ENCODE results near the gene YEATS2. TPM values are rescaled to one million over a fixed set of nuclear protein-coding genes. Genes with fewer than 3 reads are reported as not detected.

YEATS2 gene
- total RNA-seq, 1 donor from 2014 or later: 23.8 TPM

DNA sequence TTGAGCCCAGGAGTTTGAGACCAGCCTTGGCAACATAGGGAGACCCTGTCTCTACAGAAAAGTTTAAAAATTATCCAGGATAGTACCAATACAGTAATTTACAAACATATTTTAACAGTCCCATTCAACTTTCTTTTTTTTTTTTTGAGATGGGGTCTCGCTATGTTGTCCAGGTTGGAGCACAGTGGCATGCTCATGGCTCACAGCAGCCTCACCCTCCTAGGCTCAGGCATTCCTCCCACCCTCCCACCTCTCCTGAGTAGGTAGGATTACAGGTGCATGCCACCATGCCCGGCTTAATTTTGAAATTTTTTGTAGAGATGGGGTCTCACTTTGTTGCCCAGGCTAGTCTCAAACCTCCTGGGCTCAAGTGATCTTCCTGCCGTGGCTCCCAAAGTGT, 140.3 kb downstream of the YEATS2 start:
- Histone ChIP-seq H3K36me3 (peaks cover 0 to 59% of the 10 kb centered on the region in 2 donors), H3K4me3 (no peak overlapping the region), H3K4me1 (no peaks in the 10 kb centered on the region), H3K27me3 (no peaks in the 10 kb centered on the region), H3K27ac (no peak overlapping the region), H3K9me3 (no peaks in the 10 kb centered on the region)
- intact Hi-C loops (cut with DNase I): no loop called here
- no peak for DNase-seq (ENCODE audit: extremely low spot score in 2 of 2)
- TF ChIP-seq, protein P1, sequence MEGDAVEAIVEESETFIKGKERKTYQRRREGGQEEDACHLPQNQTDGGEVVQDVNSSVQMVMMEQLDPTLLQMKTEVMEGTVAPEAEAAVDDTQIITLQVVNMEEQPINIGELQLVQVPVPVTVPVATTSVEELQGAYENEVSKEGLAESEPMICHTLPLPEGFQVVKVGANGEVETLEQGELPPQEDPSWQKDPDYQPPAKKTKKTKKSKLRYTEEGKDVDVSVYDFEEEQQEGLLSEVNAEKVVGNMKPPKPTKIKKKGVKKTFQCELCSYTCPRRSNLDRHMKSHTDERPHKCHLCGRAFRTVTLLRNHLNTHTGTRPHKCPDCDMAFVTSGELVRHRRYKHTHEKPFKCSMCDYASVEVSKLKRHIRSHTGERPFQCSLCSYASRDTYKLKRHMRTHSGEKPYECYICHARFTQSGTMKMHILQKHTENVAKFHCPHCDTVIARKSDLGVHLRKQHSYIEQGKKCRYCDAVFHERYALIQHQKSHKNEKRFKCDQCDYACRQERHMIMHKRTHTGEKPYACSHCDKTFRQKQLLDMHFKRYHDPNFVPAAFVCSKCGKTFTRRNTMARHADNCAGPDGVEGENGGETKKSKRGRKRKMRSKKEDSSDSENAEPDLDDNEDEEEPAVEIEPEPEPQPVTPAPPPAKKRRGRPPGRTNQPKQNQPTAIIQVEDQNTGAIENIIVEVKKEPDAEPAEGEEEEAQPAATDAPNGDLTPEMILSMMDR (IDR thresholded peaks at IDR 0.05): no peak
- TF ChIP-seq POLR2A (IDR thresholded peaks at IDR 0.05) (no peak), POLR2AphosphoS5 (IDR thresholded peaks at IDR 0.05; ENCODE audit: insufficient read depth in 1 of 2, low read depth in 1 of 2) (no peak)

DNA sequence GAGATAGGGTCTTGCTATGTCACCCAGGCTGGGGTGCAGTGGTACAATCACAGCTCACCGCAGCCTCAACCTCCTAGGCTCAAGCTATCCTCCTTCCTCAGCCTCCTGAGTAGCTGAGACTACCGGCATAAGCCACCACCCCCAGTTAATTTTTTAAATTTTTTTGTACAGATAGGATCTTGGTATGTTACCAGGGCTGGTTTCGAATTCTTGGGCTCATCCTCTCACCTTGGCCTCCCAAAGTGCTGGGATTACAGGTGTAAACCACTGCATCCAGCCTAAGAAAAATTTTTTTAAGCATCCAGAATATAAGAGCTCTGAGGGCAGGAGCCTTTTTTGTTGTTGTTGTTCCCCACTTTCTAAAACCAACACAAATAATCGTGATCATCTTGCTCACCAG, 142.2 kb downstream of the YEATS2 start:
- DNase-seq (ENCODE audit: extremely low spot score in 2 of 2): no peak
- no peak for TF ChIP-seq POLR2AphosphoS5 (IDR thresholded peaks at IDR 0.05; ENCODE audit: insufficient read depth in 1 of 2, low read depth in 1 of 2)
- no peak for TF ChIP-seq POLR2A (IDR thresholded peaks at IDR 0.05)
- TF ChIP-seq, protein P1 (IDR thresholded peaks at IDR 0.05): no peak
- Histone ChIP-seq H3K36me3 (peaks cover 0 to 62% of the 10 kb centered on the region in 2 donors), H3K4me1 (no peaks in the 10 kb centered on the region), H3K9me3 (no peaks in the 10 kb centered on the region), H3K4me3 (no peak overlapping the region), H3K27me3 (no peaks in the 10 kb centered on the region), H3K27ac (no peak overlapping the region)
- intact Hi-C loops (cut with DNase I): no loop called here

DNA sequence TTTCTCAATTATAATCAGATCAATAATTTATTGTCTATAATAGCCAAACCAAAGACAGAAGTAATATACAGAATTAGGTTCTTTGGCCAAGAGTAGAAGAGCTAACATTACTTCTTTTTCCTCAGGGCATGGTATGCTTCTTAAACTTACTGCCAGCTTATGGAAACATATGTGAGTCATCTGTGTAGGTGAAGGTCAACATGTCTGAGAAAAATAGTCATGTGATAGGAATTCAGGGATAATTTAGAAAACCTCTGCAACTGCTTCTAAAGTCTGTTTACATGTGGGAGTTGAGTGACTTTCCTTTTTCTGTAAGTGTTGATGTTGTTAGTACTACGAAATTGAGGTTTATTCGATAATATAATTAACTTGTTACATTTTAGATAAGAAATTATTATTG, 147.0 kb downstream of the YEATS2 start:
- intact Hi-C loops (cut with DNase I): no loop called here
- no peak overlapping the region for H3K27ac ChIP-seq
- H3K9me3 ChIP-seq: no peaks in the 10 kb centered on the region
- TF ChIP-seq, protein P1 (IDR thresholded peaks at IDR 0.05): no peak
- TF ChIP-seq POLR2AphosphoS5 (IDR thresholded peaks at IDR 0.05; ENCODE audit: insufficient read depth in 1 of 2, low read depth in 1 of 2): no peak
- no peak for TF ChIP-seq POLR2A (IDR thresholded peaks at IDR 0.05)
- no peak overlapping the region for H3K4me3 ChIP-seq
- no peaks in the 10 kb centered on the region for H3K27me3 ChIP-seq
- H3K36me3 ChIP-seq: peaks cover 0 to 67% of the 10 kb centered on the region in 2 donors
- no peak for DNase-seq (ENCODE audit: extremely low spot score in 2 of 2)
- H3K4me1 ChIP-seq: no peaks in the 10 kb centered on the region

DNA sequence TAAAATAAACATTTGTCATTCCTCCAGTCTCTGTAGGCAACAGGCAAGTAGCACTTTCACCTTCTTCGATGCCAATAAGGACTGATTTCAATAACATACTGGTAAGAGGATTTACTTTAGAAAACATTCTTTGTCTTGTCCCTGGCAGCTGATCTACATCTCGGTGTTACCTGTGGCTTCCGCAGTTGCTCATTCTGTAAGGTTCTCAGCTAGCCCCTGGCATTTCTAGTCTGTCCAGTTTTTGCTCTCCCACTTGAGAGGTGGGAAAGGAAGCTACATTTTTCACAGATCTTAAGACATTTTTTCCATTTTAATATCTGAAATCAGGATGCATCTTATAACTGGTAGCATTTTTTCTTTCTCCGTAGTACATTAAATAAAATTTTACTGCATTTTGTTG, 147.5 kb downstream of the YEATS2 start:
- no peak overlapping the region for H3K4me3 ChIP-seq
- DNase-seq (ENCODE audit: extremely low spot score in 2 of 2): no peak
- no peaks in the 10 kb centered on the region for H3K4me1 ChIP-seq
- H3K9me3 ChIP-seq: no peaks in the 10 kb centered on the region
- intact Hi-C loops (cut with DNase I): no loop called here
- H3K36me3 ChIP-seq: peaks cover 0 to 62% of the 10 kb centered on the region in 2 donors
- no peaks in the 10 kb centered on the region for H3K27me3 ChIP-seq
- no peak for TF ChIP-seq POLR2AphosphoS5 (IDR thresholded peaks at IDR 0.05; ENCODE audit: insufficient read depth in 1 of 2, low read depth in 1 of 2)
- no peak for TF ChIP-seq POLR2A (IDR thresholded peaks at IDR 0.05)
- H3K27ac ChIP-seq: no peak overlapping the region

DNA sequence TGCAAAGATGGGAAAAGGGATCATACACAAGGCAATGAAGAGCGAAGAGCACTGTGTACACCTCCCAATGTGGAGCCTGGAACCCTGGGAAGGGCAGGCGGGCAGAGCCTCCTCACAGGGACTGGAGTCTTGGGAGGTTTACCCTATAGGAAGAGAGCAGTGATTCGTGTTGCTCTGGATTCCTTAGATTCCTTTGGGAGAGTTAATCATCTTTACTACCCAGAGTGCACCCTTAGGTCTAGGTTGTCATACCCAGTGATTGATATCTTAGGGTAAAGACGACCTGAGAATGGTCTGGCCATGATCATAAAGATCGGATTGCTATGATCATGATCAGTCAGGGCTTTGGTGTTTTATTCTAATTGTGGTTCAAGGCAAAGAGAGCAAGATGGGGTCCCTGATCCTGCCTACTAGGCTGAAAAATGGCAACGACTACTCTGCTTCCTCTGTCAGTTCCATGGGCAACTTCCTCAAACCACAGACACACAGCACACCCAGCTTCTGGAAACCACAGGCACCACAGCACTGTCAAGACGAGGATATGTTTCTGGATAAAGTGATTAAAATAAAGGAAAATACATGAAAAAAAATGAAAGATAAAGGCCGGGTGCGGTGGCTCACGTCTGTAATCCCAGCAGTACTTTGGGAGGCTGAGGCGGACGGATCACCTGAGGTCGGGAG, 148.2 kb downstream of the YEATS2 start:
- no peak overlapping the region for H3K27ac ChIP-seq
- no peaks in the 10 kb centered on the region for H3K9me3 ChIP-seq
- TF ChIP-seq, protein P1 (IDR thresholded peaks at IDR 0.05): no peak
- no peak for TF ChIP-seq POLR2AphosphoS5 (IDR thresholded peaks at IDR 0.05; ENCODE audit: insufficient read depth in 1 of 2, low read depth in 1 of 2)
- TF ChIP-seq POLR2A (IDR thresholded peaks at IDR 0.05): no peak
- H3K36me3 ChIP-seq: peaks cover 0 to 56% of the 10 kb centered on the region in 2 donors
- intact Hi-C loops (cut with DNase I): no loop called here
- no peak overlapping the region for H3K4me3 ChIP-seq
- H3K4me1 ChIP-seq: no peaks in the 10 kb centered on the region
- H3K27me3 ChIP-seq: no peaks in the 10 kb centered on the region
- no peak for DNase-seq (ENCODE audit: extremely low spot score in 2 of 2)
